HFF-Myc (cell line): ENCODE measurements around the gene NAA40.

Experiments
- DNase-seq: peaks from one replicate; pipeline ENCODE4 v3.0.0-alpha.2; 2011; ENCODE audit warnings: low read depth; ENCODE audit errors: extremely low read depth
- H3K4me3 ChIP-seq: replicated peaks from 2 replicates; pipeline ENCODE4 v1.5.1; 2011; ENCODE audit warnings: low read depth, mild to moderate bottlenecking, control low read depth, low read length
- TF ChIP-seq, protein P1 (sequence below): IDR thresholded peaks from 2 replicates; pipeline ENCODE4 v1.5.1; 2012; ENCODE audit warnings: mild to moderate bottlenecking, low read depth, low read length, control low read depth; ENCODE audit errors: missing control alignments

Gene NAA40

GRCh38 chr11:63986156-63986931 is 47.5 kb downstream of the NAA40 start, which contains the start of gene OTUB1:
Gene OTUB1 (plus strand): TSS chr11:63986438. CDS start chr11:63986457, 19 bp downstream.
- TF ChIP-seq, protein P1, sequence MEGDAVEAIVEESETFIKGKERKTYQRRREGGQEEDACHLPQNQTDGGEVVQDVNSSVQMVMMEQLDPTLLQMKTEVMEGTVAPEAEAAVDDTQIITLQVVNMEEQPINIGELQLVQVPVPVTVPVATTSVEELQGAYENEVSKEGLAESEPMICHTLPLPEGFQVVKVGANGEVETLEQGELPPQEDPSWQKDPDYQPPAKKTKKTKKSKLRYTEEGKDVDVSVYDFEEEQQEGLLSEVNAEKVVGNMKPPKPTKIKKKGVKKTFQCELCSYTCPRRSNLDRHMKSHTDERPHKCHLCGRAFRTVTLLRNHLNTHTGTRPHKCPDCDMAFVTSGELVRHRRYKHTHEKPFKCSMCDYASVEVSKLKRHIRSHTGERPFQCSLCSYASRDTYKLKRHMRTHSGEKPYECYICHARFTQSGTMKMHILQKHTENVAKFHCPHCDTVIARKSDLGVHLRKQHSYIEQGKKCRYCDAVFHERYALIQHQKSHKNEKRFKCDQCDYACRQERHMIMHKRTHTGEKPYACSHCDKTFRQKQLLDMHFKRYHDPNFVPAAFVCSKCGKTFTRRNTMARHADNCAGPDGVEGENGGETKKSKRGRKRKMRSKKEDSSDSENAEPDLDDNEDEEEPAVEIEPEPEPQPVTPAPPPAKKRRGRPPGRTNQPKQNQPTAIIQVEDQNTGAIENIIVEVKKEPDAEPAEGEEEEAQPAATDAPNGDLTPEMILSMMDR: no peak
- H3K4me3 ChIP-seq: peak within 1 kb of the TSS; percentile 95
- DNase-seq: peak; percentile 66

DNA sequence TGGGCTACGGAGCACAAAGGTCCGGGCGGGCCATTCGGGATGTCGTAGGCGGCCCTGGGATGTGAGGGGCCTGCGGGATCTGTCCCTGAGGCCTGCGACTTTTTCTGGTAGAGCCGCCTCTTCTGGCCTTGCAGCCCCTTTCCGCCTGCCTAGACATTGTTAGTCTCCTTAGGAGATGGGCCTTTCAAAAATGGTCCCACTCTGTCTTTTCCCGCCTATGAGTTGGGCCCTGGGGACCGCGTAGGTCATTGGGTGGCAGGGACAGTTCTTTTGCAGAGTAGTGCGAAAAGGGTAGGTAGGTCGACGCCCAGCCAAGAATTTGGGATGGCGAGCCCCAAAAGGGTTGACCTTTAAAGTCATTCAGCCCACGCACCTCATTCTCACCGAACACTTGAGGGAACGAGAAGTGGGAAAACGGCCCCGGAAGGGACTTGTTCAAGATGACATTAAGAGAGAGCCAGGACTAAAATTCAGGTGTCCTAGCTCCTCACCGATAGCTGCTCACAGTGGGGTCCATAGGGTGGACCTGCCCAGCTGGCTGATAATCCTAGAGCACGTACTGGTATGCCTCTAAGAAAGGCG is 48.2 kb downstream of the NAA40 start:
- no peak for DNase-seq
- H3K4me3 ChIP-seq: peak overlapping the region; percentile 95
- TF ChIP-seq, protein P1: no peak

DNA sequence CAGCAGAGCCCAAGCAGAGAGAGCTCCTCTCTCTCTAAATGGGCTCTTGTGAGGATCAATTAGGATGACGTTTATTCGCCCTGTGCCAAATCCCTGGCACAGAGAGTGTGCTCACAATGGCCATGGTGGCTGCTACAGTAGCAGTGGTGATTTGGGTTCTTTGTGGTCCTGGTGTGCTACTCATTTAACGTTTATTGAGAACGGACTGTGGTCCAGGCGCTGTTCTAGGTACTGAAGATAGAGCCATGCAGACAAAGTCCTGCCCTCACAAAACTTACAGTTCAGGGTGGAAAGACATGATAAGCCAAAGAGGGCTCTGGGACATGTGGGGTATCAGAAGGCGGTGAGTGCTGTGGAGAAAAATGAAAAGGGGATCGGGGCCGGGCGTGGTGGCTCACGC is 52.8 kb downstream of the NAA40 start:
- no peak overlapping the region for H3K4me3 ChIP-seq
- no peak for DNase-seq
- TF ChIP-seq, protein P1: no peak

DNA sequence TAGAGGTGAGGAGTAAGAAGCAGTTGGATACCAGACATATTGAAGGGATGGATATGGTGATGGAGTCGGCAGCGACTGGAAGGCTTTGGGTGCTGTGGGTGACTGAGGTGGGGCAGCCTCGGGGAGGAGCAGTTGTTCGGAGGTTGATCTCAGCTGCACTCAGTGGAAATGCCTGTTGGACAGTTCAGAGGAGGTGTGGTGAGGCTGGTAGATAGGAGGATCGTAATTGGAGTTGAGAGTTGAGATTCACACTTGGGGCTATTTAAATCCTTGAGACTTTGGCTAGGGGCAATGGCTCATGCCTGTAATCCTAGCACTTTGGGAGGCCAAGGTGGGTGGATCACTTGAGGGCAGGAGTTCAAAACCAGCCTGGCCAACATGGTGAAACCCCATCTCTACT is 54.3 kb downstream of the NAA40 start:
- TF ChIP-seq, protein P1: no peak
- H3K4me3 ChIP-seq: no peak overlapping the region
- no peak for DNase-seq

DNA sequence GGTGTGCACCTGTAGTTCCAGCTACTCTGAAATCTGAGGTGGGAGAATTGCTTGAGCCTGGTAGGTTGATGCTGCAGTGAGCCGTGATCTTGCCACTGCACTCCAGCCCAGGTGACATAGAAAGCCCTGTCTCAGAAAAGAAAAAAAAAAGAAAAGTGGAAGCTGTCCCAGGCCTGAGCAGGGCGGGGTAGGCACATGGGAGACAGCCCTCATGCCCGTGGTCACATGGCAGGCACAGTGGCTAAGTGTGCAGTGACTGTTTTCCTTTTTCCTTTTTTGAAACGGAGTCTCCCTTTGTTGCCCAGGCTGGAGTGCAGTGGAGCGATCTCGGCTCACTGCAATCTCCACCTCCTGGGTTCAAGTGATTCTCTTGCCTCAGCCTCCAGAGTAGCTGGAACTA is 55.2 kb downstream of the NAA40 start:
- H3K4me3 ChIP-seq: no peak overlapping the region
- TF ChIP-seq, protein P1: no peak
- no peak for DNase-seq

- TF ChIP-seq, protein P1: no peak
- no peak for DNase-seq
- no peak overlapping the region for H3K4me3 ChIP-seq
These were observed 57.7 kb downstream of the NAA40 start for GRCh38 chr11:63996512-63996911.
